GM18870 (cell line): ENCODE results near the gene FAM163A.
"Not testable (repeated sequence)": the region's sequence is repeated elsewhere in the genome, so short reads cannot be mapped to it uniquely, and the experiment has no call there.

Experiments used
- ATAC-seq: cut with Tn5 transposase; IDR thresholded peaks from one replicate; pipeline ENCODE4 v1.9.1; 2021; ENCODE audit warnings: moderate library complexity; ENCODE audit not compliant: unreplicated experiment

The FAM163A gene

GRCh38 chr1:179836686-179837445, 93.8 kb downstream of the FAM163A start:
- not testable (repeated sequence) for ATAC-seq

- ATAC-seq: no peak
These were observed 97.0 kb downstream of the FAM163A start for GRCh38 chr1:179840107-179840506.

- ATAC-seq: no peak
These were observed 105.1 kb downstream of the FAM163A start for GRCh38 chr1:179848233-179848632.

- ATAC-seq: no peak
These were observed 110.0 kb downstream of the FAM163A start for GRCh38 chr1:179853102-179853501.

DNA sequence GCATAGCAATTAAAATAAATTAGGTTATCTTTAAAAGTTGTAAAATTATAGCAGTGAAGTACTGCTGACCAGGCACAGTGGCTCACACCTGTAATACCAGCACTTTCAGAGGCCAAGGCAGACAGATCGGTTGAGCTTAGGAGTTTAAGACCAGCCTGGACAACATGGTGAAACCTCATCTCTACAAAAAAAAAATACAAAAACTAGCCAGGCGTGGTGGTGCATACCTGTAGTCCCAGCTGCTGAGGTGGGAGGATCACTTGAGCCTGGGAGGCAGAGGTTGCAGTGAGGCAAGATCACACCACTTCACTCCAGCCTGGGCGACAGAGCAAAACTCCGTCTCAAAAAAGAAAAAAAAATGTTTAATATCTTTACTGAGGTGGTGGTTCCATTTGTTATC, 112.7 kb downstream of the FAM163A start:
- ATAC-seq: not testable (repeated sequence)

DNA sequence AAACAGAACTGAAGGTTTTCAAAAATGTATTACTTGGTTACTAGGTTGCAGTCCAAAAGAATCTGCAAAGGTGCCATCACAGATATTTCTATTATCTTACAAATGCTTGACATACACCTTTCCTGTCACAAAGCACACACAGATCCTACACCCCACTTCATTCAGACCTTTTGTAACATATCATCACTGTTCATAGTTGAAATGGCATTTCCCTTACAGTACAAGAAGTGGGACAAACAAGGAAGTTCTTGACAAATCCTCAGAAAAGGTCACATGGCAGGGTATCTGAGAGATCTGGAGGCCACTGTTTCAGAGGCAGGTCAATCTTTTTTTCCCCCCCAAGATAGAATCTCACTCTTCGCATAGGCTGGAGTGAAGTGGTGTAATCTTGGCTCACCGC, 113.2 kb downstream of the FAM163A start:
- ATAC-seq: no peak

DNA sequence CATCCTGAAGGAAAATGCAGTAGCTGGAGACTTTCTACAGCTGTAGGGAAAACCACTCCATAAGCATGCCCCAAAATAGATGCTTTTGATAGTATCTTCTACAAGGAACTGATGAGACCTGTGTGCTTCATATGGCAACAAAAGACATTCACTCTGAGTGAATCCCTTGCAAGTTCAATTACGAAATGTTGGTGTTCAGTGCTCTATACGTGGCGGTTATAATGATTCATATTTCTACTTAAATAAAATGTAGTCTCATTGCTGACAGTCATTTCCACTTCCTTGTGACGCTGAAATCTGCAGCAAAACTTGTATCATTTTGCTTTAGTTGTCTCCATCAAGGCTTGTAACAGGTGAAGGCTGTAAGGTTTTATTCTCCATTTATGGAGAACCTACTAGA, 113.9 kb downstream of the FAM163A start:
- ATAC-seq: no peak

GRCh38 chr1:179860652-179861051, 117.6 kb downstream of the FAM163A start:
- ATAC-seq: no peak

DNA sequence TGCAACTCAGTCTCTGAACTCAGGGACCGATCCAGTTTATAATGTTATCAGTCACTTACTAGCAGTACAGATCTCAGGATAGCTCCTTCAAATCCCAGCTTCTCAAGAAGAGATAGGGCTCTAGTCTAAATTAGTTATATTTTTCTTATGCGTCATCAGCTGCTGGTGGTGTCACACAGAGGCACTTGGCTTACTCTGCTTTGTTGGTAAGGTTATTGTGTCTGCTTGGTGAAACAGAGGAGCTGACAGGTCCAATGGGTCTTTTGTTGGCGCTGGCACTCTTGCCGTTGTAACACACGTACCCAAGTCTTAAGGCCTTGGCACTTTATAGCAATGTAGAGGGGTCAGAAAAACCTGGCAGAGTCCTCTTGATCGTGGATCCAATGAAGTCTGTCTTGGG, 122.3 kb downstream of the FAM163A start:
- no peak for ATAC-seq
